ENCODE measurements around the gene DIDO1. TPM values are rescaled to one million over a fixed set of nuclear protein-coding genes. Genes with fewer than 3 reads are reported as not detected.

DIDO1 gene
- total RNA-seq, 3 donors from 2014 or later (not counting 1 experiment from before 2014, with no cell fraction given): 79.5 to 116 (median 83.4) TPM

- Mint-ChIP-seq H3K4me1 (peaks cover 26 to 36% of the 10 kb centered on the region in 2 donors), H3K36me3 (no peaks in the 10 kb centered on the region), H3K27ac (no peak overlapping the region), H3K4me3 (peak overlapping the region; percentile 49), H3K9me3 (no peaks in the 10 kb centered on the region), H3K27me3 (ENCODE audit: low read depth in 2 of 2) (no peaks in the 10 kb centered on the region)
- DNase-seq (no peak), ATAC-seq (no peak)
- intact Hi-C loops (cut with micrococcal nuclease): no loop called here
- Histone ChIP-seq H3K27ac (ENCODE audit: low read length) (no peak overlapping the region), H3K27me3 (ENCODE audit: control insufficient read depth, insufficient read depth, low read length) (no peaks in the 10 kb centered on the region), H3K4me3 (ENCODE audit: low read length) (no peak overlapping the region), H3K4me1 (ENCODE audit: control insufficient read depth, insufficient read depth, low read length) (peaks cover 64% of the 10 kb centered on the region), H3K36me3 (ENCODE audit: control insufficient read depth, insufficient read depth, low read length) (peaks cover 9% of the 10 kb centered on the region), H3K9me3 (ENCODE audit: control insufficient read depth, insufficient read depth, low read length) (no peaks in the 10 kb centered on the region)
- TF ChIP-seq, protein P1, sequence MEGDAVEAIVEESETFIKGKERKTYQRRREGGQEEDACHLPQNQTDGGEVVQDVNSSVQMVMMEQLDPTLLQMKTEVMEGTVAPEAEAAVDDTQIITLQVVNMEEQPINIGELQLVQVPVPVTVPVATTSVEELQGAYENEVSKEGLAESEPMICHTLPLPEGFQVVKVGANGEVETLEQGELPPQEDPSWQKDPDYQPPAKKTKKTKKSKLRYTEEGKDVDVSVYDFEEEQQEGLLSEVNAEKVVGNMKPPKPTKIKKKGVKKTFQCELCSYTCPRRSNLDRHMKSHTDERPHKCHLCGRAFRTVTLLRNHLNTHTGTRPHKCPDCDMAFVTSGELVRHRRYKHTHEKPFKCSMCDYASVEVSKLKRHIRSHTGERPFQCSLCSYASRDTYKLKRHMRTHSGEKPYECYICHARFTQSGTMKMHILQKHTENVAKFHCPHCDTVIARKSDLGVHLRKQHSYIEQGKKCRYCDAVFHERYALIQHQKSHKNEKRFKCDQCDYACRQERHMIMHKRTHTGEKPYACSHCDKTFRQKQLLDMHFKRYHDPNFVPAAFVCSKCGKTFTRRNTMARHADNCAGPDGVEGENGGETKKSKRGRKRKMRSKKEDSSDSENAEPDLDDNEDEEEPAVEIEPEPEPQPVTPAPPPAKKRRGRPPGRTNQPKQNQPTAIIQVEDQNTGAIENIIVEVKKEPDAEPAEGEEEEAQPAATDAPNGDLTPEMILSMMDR (IDR thresholded peaks at IDR 0.05): no peak
- 80% methylated on average over 20 of the region's 23 CpGs for WGBS (ENCODE audit: insufficient coverage)
These were observed 29.4 kb upstream of the DIDO1 start for GRCh38 chr20:62955519-62956386.

DNA sequence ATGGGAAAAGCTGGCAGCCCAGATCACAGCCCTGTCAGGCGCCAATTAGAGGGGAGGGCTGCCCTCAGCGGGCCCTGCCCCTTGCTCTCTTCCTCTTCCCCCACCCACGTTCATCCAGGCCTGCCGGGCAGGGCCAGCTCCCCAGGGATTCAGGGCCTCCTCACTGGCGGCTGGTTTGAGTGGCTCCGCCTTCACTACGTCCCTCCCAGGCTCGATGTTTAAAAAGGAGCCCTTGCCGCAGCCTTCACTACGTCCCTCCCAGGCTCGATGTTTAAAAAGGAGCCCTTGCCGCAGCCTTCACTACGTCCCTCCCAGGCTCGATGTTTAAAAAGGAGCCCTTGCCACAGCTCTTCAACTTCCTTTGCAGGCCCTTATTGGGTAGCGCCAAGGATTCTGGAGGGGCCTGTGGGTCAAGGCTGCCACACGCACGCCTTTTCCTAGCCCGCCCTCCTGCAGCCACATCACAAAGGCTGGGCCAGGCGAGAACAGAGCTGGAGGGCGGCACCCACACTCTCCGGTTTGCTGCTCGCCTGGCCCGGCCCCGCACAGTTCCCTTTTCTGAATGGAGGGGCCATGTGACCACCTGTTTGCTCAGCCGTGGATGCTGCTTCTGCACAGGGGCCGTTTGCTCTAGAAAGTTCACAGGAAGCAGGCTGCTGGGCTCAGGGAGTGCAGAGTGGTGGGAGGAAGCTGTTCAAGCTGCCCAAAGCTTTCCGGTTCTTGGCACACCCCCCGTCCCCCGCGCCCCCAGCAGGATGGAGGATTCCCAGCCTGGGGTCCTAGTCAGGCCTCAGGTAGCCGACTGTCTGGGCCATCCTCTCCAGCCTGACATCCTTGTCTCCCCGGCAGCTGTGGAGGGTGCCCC is 27.8 kb upstream of the DIDO1 start:
- no peaks in the 10 kb centered on the region for H3K27me3 Mint-ChIP-seq (ENCODE audit: low read depth in 2 of 2)
- peak overlapping the region; percentile 89 to 93 for H3K27ac Mint-ChIP-seq
- H3K27me3 ChIP-seq (ENCODE audit: control insufficient read depth, insufficient read depth, low read length): no peaks in the 10 kb centered on the region
- H3K4me3 ChIP-seq (ENCODE audit: low read length): peak overlapping the region; percentile 35
- H3K4me1 Mint-ChIP-seq: peaks cover 21 to 30% of the 10 kb centered on the region in 2 donors
- WGBS (ENCODE audit: insufficient coverage): under 1% methylated on average over 32 of the region's 32 CpGs
- H3K9me3 ChIP-seq (ENCODE audit: control insufficient read depth, insufficient read depth, low read length): no peaks in the 10 kb centered on the region
- peaks cover 51% of the 10 kb centered on the region for H3K4me1 ChIP-seq (ENCODE audit: control insufficient read depth, insufficient read depth, low read length)
- H3K4me3 Mint-ChIP-seq: peak overlapping the region; percentile 84
- peak overlapping the region; percentile 97 for H3K27ac ChIP-seq (ENCODE audit: low read length)
- H3K36me3 ChIP-seq (ENCODE audit: control insufficient read depth, insufficient read depth, low read length): peaks cover 16% of the 10 kb centered on the region
- H3K36me3 Mint-ChIP-seq: no peaks in the 10 kb centered on the region
- TF ChIP-seq, protein P1 (IDR thresholded peaks at IDR 0.05): no peak
- ATAC-seq (peak; percentile 78 to 90 (median 86)), DNase-seq (peak; percentile 60 to 88)
- H3K9me3 Mint-ChIP-seq: no peaks in the 10 kb centered on the region
- intact Hi-C loops (cut with micrococcal nuclease): loop anchor here (5.0 kb wide), 1 partner anchor 37 kb away; no protein-coding TSS in a partner anchor

DNA sequence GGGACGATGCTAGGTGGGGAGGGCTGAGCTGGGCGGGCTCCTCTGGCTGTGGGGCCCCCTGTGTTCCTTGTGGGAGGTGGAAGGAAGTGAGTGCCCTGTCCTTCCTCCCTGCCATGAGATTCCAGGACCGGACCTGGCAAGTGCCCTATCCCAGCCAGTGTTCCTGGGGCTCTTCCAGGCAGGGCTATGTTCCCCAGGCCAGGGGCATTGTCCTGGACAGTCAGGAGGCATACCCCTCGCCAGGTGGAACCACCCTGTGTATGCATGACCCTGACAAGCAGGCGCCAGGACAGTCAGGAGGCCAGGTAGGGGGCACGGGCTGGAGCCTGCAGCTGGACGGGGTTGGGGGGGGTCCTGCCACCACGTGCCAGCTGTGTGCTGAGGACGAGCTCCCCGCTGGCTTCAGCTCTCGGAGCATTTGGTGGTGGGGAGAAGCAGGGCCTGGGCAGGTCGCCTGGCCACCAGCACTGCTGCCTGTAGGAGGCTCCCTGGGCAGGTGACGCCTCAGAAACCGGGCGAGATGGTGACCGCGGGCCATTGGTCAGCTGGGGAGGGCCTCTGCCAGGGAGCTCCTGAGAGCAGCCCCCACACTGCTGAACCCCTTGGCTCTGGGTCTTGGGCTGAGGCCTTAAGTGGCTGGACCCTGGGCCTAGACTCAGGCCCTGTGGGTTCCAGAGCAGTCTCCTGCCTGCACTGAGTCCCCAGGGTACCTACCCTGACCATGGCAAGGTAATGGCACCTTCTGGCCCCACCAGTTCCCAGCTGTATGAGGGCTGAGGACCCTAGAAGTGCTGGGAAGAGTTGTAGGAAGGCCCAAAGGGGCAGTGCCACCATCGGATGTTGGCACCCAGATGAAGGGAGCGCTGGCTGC is 26.9 kb upstream of the DIDO1 start:
- Histone ChIP-seq H3K4me3 (ENCODE audit: low read length) (peak overlapping the region; percentile 35), H3K36me3 (ENCODE audit: control insufficient read depth, insufficient read depth, low read length) (peaks cover 20% of the 10 kb centered on the region), H3K27ac (ENCODE audit: low read length) (peak overlapping the region; percentile 97), H3K4me1 (ENCODE audit: control insufficient read depth, insufficient read depth, low read length) (peaks cover 45% of the 10 kb centered on the region), H3K9me3 (ENCODE audit: control insufficient read depth, insufficient read depth, low read length) (no peaks in the 10 kb centered on the region), H3K27me3 (ENCODE audit: control insufficient read depth, insufficient read depth, low read length) (no peaks in the 10 kb centered on the region)
- Mint-ChIP-seq H3K36me3 (no peaks in the 10 kb centered on the region), H3K27me3 (ENCODE audit: low read depth in 2 of 2) (no peaks in the 10 kb centered on the region), H3K9me3 (no peaks in the 10 kb centered on the region), H3K4me1 (peaks cover 21 to 29% of the 10 kb centered on the region in 2 donors), H3K4me3 (peak overlapping the region; percentile 84), H3K27ac (peak overlapping the region; percentile 89 to 93)
- TF ChIP-seq, protein P1 (IDR thresholded peaks at IDR 0.05): no peak
- intact Hi-C loops (cut with micrococcal nuclease): loop anchor here (5.0 kb wide), 1 partner anchor 36 kb away; no protein-coding TSS in a partner anchor
- peak in 1 of 3 donors; percentile 8 for ATAC-seq
- 20% methylated on average over 19 of the region's 19 CpGs for WGBS (ENCODE audit: insufficient coverage)
- DNase-seq: peak in 1 of 2 donors; percentile 23
